Activated CD4-positive, alpha-beta memory T cell treated with anti-CD3 and anti-CD28 coated beads for 36 hours (primary cell): ENCODE measurements around the gene MRO. TPM values are rescaled to one million over a fixed set of nuclear protein-coding genes. Genes with fewer than 3 reads are reported as not detected.

Experiments used
- CTCF ChIA-PET: fragments of 350-600 bp; sonication (Branson Sonifier 250); formaldehyde crosslinking; loops from one replicate; lab custom pipeline; 2021; ENCODE audit warnings: antibody characterized with exemption, inconsistent platforms; lab: Charles Lee
- POLR2A ChIA-PET: fragments of 350-600 bp; sonication (Branson Sonifier 250); formaldehyde crosslinking; loops from one replicate; lab custom pipeline; 2021; ENCODE audit warnings: antibody characterized with exemption; lab: Charles Lee
- DNase-seq: peaks from one replicate; pipeline ENCODE4 v3.0.0-alpha.2; 2020
- H3K27ac Mint-ChIP-seq: one replicate; pipeline ENCODE4 v1.8.0; 2021; ENCODE audit warnings: mixed read lengths
- H3K27me3 Mint-ChIP-seq: one replicate; pipeline ENCODE4 v1.8.0; 2021; ENCODE audit warnings: mixed read lengths
- H3K36me3 Mint-ChIP-seq: one replicate; pipeline ENCODE4 v1.8.0; 2021; ENCODE audit warnings: mixed read lengths
- H3K4me1 Mint-ChIP-seq: one replicate; pipeline ENCODE4 v1.8.0; 2021; ENCODE audit warnings: low read depth, mixed read lengths
- H3K4me3 Mint-ChIP-seq: one replicate; pipeline ENCODE4 v1.8.0; 2021; ENCODE audit warnings: mild to moderate bottlenecking, mixed read lengths
- H3K9me3 Mint-ChIP-seq: one replicate; pipeline ENCODE4 v1.8.0; 2021; ENCODE audit warnings: mixed read lengths
- intact Hi-C: fragments of 100-400 bp; cut with micrococcal nuclease; formaldehyde crosslinking; loops from one replicate; pipeline ENCODE4 v1.15.1; 2023
- total RNA-seq, 2 experiments: library from RNA; stranded (reverse); gene quantifications; one replicate each; pipeline ENCODE4 v1.2.3, GENCODE V29; 2021

Gene MRO
- total RNA-seq, 2 experiments from 2014 or later: not detected

DNA sequence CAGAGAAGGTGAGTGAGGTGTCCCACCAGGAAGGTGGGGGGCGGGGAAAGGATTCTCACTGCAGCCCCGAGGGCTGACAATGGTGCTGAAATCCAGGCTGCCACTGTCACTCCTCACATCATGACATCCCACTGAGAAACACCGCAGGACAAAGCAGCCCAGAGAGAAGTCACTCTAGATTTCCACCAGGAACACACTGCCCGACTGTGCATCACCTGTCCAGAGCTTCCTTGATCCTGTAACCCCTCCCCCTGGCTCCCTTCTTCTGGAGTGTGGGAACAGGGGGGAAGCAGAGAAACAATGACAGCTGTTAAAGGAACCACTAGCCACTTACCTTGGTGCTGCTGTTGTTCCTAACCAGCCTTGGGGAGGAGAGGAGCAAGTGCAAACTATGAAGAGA is 69.9 kb downstream of the MRO start:
- H3K27ac Mint-ChIP-seq: no peak overlapping the region
- intact Hi-C loops: no loop called here
- POLR2A ChIA-PET: no interaction called here
- no peaks in the 10 kb centered on the region for H3K36me3 Mint-ChIP-seq
- no peak for DNase-seq
- no peaks in the 10 kb centered on the region for H3K4me1 Mint-ChIP-seq
- H3K4me3 Mint-ChIP-seq: no peak overlapping the region
- H3K9me3 Mint-ChIP-seq: no peaks in the 10 kb centered on the region
- peaks cover 18% of the 10 kb centered on the region for H3K27me3 Mint-ChIP-seq
- CTCF ChIA-PET: no interaction called here

DNA sequence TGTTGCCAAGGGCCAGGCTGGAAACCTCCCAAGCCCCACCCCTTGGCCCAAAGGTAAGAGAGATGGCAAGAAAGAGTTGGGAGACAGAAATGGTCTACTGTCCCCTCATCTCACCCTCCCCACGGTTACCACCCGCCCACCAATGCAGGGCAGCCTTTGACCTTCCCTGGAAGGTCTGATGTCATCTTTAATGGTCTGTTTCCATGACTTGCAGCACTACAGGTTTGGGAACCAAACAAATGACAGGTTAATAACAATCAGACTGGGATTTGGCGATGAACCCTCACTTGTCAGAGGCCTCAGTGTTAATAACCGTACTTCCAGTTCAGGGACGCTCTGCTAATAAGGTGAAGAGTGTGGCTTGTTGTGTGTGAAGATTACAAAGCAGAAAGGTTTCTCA is 70.4 kb downstream of the MRO start:
- no peak overlapping the region for H3K27ac Mint-ChIP-seq
- CTCF ChIA-PET: no interaction called here
- no peak for DNase-seq
- H3K4me3 Mint-ChIP-seq: no peak overlapping the region
- intact Hi-C loops: no loop called here
- peaks cover 18% of the 10 kb centered on the region for H3K27me3 Mint-ChIP-seq
- no peaks in the 10 kb centered on the region for H3K4me1 Mint-ChIP-seq
- H3K9me3 Mint-ChIP-seq: no peaks in the 10 kb centered on the region
- H3K36me3 Mint-ChIP-seq: no peaks in the 10 kb centered on the region
- POLR2A ChIA-PET: no interaction called here

DNA sequence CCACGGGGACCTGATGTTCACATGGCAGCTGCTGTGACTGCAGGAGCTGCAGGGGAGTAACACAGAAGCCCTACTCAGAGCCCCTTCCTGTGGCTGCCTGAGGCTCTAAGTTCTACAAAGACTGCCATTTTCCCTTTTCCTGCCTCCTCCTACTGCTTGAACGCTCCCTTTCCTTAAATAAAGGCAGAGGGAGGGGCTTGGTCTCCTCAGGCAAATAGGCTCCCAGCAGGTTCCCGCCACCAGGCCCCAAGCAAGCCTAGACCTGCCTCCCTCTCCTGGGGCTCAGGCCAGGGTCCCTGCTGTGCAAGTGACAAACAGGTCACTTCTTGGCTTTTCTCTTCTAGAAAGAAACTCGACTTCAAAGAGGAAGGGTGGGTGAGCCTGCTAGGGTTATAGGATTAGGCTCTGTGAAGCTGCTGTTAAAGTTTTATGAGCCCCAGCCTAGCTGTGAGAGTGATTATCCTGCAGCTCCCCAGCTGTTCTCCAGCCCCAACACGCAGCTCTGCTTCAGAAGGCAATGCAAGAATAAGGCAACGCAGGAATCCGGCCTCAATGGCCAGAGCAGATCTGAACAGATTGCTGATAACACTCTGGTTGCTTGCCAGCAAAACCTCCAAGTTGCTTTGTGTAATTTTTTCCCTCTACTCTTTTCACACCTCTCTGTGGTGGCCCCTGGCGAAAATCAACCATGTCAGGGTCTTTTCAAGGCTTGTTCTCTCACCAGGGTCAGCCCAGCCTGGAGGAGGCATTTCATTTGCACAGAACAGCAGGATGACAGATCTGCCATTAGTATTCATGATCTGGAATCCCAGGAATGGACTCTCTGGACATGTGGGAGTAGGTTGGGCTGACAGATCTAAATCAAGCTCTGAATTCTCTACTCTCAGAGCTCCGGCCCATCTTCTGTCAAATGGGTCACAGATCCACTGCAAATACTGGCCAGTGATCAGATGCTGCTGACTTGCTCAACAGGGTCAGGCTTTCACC is 71.3 kb downstream of the MRO start:
- no peak for DNase-seq
- Mint-ChIP-seq H3K36me3 (no peaks in the 10 kb centered on the region), H3K9me3 (no peaks in the 10 kb centered on the region), H3K4me3 (no peak overlapping the region), H3K27me3 (peaks cover 18% of the 10 kb centered on the region), H3K27ac (no peak overlapping the region), H3K4me1 (no peaks in the 10 kb centered on the region)
- ChIA-PET POLR2A (no interaction called here), CTCF (no interaction called here)
- intact Hi-C loops: no loop called here

DNA sequence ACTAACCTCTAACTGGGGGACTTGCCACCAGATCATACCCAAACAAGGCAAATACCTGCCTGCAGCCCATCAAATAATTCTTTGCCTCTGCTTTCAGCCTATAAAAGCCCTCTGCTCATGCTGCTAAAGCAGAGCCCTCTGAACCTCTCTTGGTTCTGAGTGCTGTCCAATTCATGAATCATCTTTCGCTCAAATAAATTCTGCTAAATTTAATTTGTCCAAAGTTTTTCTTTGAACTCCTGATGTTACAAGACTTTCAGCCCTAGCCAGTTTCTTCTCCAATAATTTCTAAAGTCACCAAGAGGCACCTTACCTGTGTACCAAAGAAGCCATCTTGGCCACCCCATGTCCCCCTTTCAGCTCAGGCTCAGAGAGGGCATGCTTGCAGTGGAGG is 72.0 kb downstream of the MRO start:
- ChIA-PET POLR2A (no interaction called here), CTCF (no interaction called here)
- DNase-seq: no peak
- H3K9me3 Mint-ChIP-seq: peaks cover 1% of the 10 kb centered on the region
- no peak overlapping the region for H3K4me3 Mint-ChIP-seq
- no peak overlapping the region for H3K27ac Mint-ChIP-seq
- no peaks in the 10 kb centered on the region for H3K36me3 Mint-ChIP-seq
- intact Hi-C loops: no loop called here
- H3K4me1 Mint-ChIP-seq: no peaks in the 10 kb centered on the region
- H3K27me3 Mint-ChIP-seq: peaks cover 18% of the 10 kb centered on the region

DNA sequence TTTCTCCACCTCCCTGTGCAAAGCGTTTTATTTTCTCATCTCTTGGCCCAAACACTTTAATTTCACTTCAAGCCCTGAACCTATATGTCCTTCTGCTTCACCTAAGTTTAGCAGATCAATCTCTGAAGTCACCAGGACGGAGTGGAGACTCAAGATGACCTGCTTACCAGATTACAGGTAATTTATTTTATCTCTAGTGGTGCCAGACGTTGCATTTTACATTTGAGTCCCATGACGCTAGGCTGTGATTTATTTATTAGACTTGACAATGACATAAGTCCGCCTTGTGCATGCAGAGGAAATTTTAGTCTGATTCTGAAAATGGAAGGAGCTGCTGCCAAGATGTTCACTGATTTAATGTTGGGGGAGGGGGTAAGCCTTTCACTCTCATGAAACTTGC is 73.9 kb downstream of the MRO start:
- no peak overlapping the region for H3K4me3 Mint-ChIP-seq
- no peak overlapping the region for H3K27ac Mint-ChIP-seq
- intact Hi-C loops: no loop called here
- H3K9me3 Mint-ChIP-seq: peaks cover 3% of the 10 kb centered on the region
- ChIA-PET CTCF (interaction anchor here (0.7 kb wide), 1 partner anchor 1549 kb away, joined by 3 read pairs; no protein-coding TSS in a partner anchor), POLR2A (no interaction called here)
- H3K27me3 Mint-ChIP-seq: peaks cover 14% of the 10 kb centered on the region
- no peak for DNase-seq
- no peaks in the 10 kb centered on the region for H3K4me1 Mint-ChIP-seq
- H3K36me3 Mint-ChIP-seq: no peaks in the 10 kb centered on the region

Other genes starting within 250 kb of the MRO start
- gene ME2, start 59.1 kb upstream of the MRO start, total RNA-seq: 100 to 1,000 TPM; 111 to 115 TPM
- 1 to 10 TPM; 4.7 to 5.9 TPM for gene ELAC1, start 148.0 kb upstream of the MRO start, total RNA-seq
- 10 to 100 TPM; 72.5 to 72.7 TPM for gene SMAD4, start 210.2 kb upstream of the MRO start, total RNA-seq